NCI-H187 treated with DMSO at 0.1 percent for 48 hours (cell line): ENCODE data around the gene CAPN6.

ENCODE experiments used
- DNase-seq: peaks from one replicate; lab custom pipeline; 2025; lab: John Stamatoyannopoulos, UW

CAPN6 gene

GRCh38 chrX:111270339-111270738 lies at the start of gene CAPN6:
TSS of gene CAPN6 (minus strand) at chrX:111270483. CDS start at chrX:111263936, 6,547 bp downstream.
- DNase-seq = no peak

- DNase-seq = no peak
Observed at GRCh38 chrX:111319451-111319850, 49.2 kb upstream of the CAPN6 start.

GRCh38 chrX:111318901-111319300 lies 48.6 kb upstream of the CAPN6 start:
- no peak for DNase-seq

- no peak for DNase-seq
Observed at GRCh38 chrX:111309083-111309482, 38.8 kb upstream of the CAPN6 start.

GRCh38 chrX:111308039-111308438 lies 37.8 kb upstream of the CAPN6 start:
- no peak for DNase-seq

- DNase-seq = no peak
Observed at GRCh38 chrX:111302284-111302683, 32.0 kb upstream of the CAPN6 start.

- no peak for DNase-seq
Observed at GRCh38 chrX:111288841-111289240, 18.6 kb upstream of the CAPN6 start.

- no peak for DNase-seq
Observed at GRCh38 chrX:111284631-111285293, 14.5 kb upstream of the CAPN6 start.

- no peak for DNase-seq
Observed at GRCh38 chrX:111283446-111283845, 13.2 kb upstream of the CAPN6 start.

- DNase-seq = no peak
Observed at GRCh38 chrX:111282991-111283390, 12.7 kb upstream of the CAPN6 start.

GRCh38 chrX:111282139-111282538 lies 11.9 kb upstream of the CAPN6 start:
- no peak for DNase-seq

- DNase-seq = no peak
Observed at GRCh38 chrX:111268506-111268905, 1.8 kb downstream of the CAPN6 start.

GRCh38 chrX:111265486-111265885 lies 4.8 kb downstream of the CAPN6 start:
- DNase-seq = no peak

- DNase-seq = no peak
Observed at GRCh38 chrX:111264385-111264784, 5.9 kb downstream of the CAPN6 start.

- no peak for DNase-seq
Observed at GRCh38 chrX:111262086-111262485, 8.2 kb downstream of the CAPN6 start.

- no peak for DNase-seq
Observed at GRCh38 chrX:111260451-111260850, 9.8 kb downstream of the CAPN6 start.

GRCh38 chrX:111259559-111259958 lies 10.7 kb downstream of the CAPN6 start:
- DNase-seq = no peak

GRCh38 chrX:111257733-111258132 lies 12.6 kb downstream of the CAPN6 start:
- DNase-seq = no peak

GRCh38 chrX:111254896-111255693 lies 15.2 kb downstream of the CAPN6 start:
- DNase-seq = no peak

- DNase-seq = no peak
Observed at GRCh38 chrX:111244235-111244750, 26.0 kb downstream of the CAPN6 start.

- DNase-seq = no peak
Observed at GRCh38 chrX:111216293-111216801, 53.9 kb downstream of the CAPN6 start.

GRCh38 chrX:111207851-111208250 lies 62.4 kb downstream of the CAPN6 start:
- no peak for DNase-seq

- no peak for DNase-seq
Observed at GRCh38 chrX:111200327-111200726, 70.0 kb downstream of the CAPN6 start.
